Activated CD4-positive, alpha-beta T cell treated with anti-CD3 and anti-CD28 coated beads, Interleukin-2, Interleukin-6, amounts not matched to agents 100 ng/mL and 50 ng/mL, durations not matched to agents 16 hours and 8 hours (primary cell): ENCODE results near the gene TRIM5.

Experiments
- DNase-seq: peaks from one replicate; pipeline ENCODE4 v3.0.0-alpha.2; 2020

The TRIM5 gene

GRCh38 chr11:5621580-5621979 is 63.3 kb downstream of the TRIM5 start:
- DNase-seq = no peak

GRCh38 chr11:5620651-5621521 is 64.0 kb downstream of the TRIM5 start:
- no peak for DNase-seq

- no peak for DNase-seq
Measured at GRCh38 chr11:5618807-5619206, 66.1 kb downstream of the TRIM5 start.
